CD4-positive, alpha-beta memory T cell (primary cell): Measurements from ENCODE around the gene UMOD. TPM values are rescaled to one million over a fixed set of nuclear protein-coding genes. Genes with fewer than 3 reads are reported as not detected.

ENCODE experiments used
- CTCF ChIA-PET: fragments of 350-600 bp; sonication (Branson Sonifier 250); formaldehyde crosslinking; loops from one replicate; lab custom pipeline; 2021; ENCODE audit warnings: inconsistent platforms; ENCODE audit not compliant: partially characterized antibody; lab: Charles Lee
- POLR2A ChIA-PET: fragments of 350-600 bp; sonication (Branson Sonifier 250); formaldehyde crosslinking; loops from one replicate; lab custom pipeline; 2021; ENCODE audit not compliant: partially characterized antibody; lab: Charles Lee
- DNase-seq, 5 donors: peaks; one replicate each; pipeline versions ENCODE4 v3.0.0 to v3.0.0-alpha.2; 2020 to 2022; ENCODE audit warnings: mixed read lengths in 1 of 5
- H3K27ac ChIP-seq: one replicate; pipeline ENCODE4 v1.7.0; 2013; ENCODE audit warnings: low read depth, low read length
- H3K27me3 ChIP-seq: 2 replicates; pipeline ENCODE4 v1.7.0; 2013; ENCODE audit warnings: mild to moderate bottlenecking, low read length, moderate library complexity; ENCODE audit not compliant: insufficient read depth
- H3K36me3 ChIP-seq: 2 replicates; pipeline ENCODE4 v1.7.0; 2013; ENCODE audit warnings: mild to moderate bottlenecking, low read length, moderate library complexity; ENCODE audit not compliant: insufficient read depth
- H3K4me1 ChIP-seq: 2 replicates; pipeline ENCODE4 v1.7.0; 2013; ENCODE audit warnings: mild to moderate bottlenecking, low read length, moderate library complexity; ENCODE audit not compliant: insufficient read depth
- H3K4me3 ChIP-seq, 2 donors: one replicate each; pipeline ENCODE4 v1.7.0; 2013; ENCODE audit warnings: low read length in 2 of 2, mild to moderate bottlenecking in 1 of 2
- H3K9me3 ChIP-seq, 2 donors: one replicate each; pipeline ENCODE4 v1.7.0; 2013; ENCODE audit warnings: low read length in 2 of 2, control low read depth in 1 of 2; ENCODE audit not compliant: control insufficient read depth in 1 of 2
- H3K27ac Mint-ChIP-seq, 7 donors: one replicate each; pipeline ENCODE4 v1.8.0; 2020 to 2021; ENCODE audit warnings: mixed read lengths in 7 of 7, mild to moderate bottlenecking in 6 of 7, inconsistent platforms in 3 of 7, moderate library complexity in 3 of 7
- H3K27me3 Mint-ChIP-seq, 2 donors: one replicate each; pipeline ENCODE4 v1.8.0; 2020 to 2021; ENCODE audit warnings: mixed read lengths in 2 of 2
- H3K36me3 Mint-ChIP-seq, 2 donors: one replicate each; pipeline ENCODE4 v1.8.0; 2020 to 2021; ENCODE audit warnings: mixed read lengths in 2 of 2, inconsistent platforms in 1 of 2, mild to moderate bottlenecking in 1 of 2
- H3K4me1 Mint-ChIP-seq, 4 donors: one replicate each; pipeline ENCODE4 v1.8.0; 2020 to 2021; ENCODE audit warnings: mixed read lengths in 4 of 4, mild to moderate bottlenecking in 1 of 4
- H3K4me3 Mint-ChIP-seq, 8 donors: one replicate each; pipeline ENCODE4 v1.8.0; 2020 to 2021; ENCODE audit warnings: mixed read lengths in 8 of 8, mild to moderate bottlenecking in 7 of 8, moderate library complexity in 6 of 8, inconsistent platforms in 3 of 8
- H3K9me3 Mint-ChIP-seq, 8 donors: one replicate each; pipeline ENCODE4 v1.8.0; 2020 to 2021; ENCODE audit warnings: mixed read lengths in 8 of 8, mild to moderate bottlenecking in 5 of 8, inconsistent platforms in 3 of 8, moderate library complexity in 1 of 8
- intact Hi-C: fragments of 100-400 bp; cut with micrococcal nuclease; formaldehyde crosslinking; loops from one replicate; pipeline ENCODE4 v1.15.1; 2023
- polyA plus RNA-seq, 2 donors: library from polyadenylated mRNA; unstranded; fragments of 300-500 nt; fragmentation: Illumina TruSeq; gene quantifications; one replicate each; pipeline ENCODE4 v1.2.3, GENCODE V29; 2021
- total RNA-seq, 2 experiments: library from RNA; stranded (reverse); gene quantifications; one replicate each; pipeline ENCODE4 v1.2.3, GENCODE V29; 2021

Gene UMOD
- total and polyA plus RNA-seq, 4 experiments from 2014 or later: not detected

DNA sequence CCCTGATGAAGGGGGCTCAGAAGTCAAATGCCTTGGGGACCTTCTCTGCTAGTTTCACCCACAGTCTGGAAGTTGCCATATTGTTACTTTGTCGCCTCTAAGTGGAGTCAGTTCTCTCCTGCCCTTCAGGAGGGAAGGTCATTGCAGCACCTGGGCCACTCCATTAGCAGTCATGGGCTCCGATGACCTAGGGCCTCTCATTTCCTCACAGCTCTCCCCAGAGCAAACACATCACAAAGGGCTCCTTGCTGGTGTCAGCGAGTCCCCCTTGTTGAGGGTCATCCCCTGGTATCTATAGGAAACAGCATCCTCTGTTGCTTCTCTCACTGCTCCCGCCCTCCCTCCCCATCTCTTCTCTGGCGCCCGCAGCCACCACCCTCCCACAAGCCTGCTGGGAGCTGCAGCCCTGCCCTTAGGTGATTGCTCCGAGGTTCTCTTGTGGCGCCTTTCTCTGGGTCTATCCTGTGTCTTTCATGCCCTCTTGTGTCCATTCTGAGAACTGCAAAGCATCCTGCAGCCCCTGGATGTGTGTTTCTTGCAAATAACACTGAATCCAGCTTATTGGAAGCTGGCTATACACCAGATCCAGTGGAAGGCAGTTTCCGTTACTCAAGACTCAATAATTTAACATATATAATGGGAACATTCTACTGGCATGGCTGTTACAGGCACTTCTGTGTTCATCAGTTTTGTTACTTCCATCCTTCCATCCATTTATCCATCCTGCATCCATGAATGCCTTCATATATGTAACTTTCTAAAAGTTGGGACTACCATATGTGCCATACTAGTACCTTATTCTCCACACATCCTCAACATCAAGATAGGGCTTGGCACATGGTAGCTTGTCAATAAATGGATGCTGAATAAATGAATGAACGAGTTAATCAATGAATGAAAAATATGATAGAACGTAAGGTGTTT is 30.9 kb upstream of the UMOD start:
- H3K27ac Mint-ChIP-seq: no peak overlapping the region
- no peaks in the 10 kb centered on the region for H3K36me3 ChIP-seq
- H3K9me3 ChIP-seq: no peaks in the 10 kb centered on the region
- no peaks in the 10 kb centered on the region for H3K4me1 ChIP-seq
- no peak overlapping the region for H3K4me3 ChIP-seq
- no peaks in the 10 kb centered on the region for H3K9me3 Mint-ChIP-seq
- peaks cover 10 to 12% of the 10 kb centered on the region in 2 donors for H3K27me3 Mint-ChIP-seq
- H3K27ac ChIP-seq: no peak overlapping the region
- H3K36me3 Mint-ChIP-seq: no peaks in the 10 kb centered on the region
- ChIA-PET CTCF (interaction anchor here (0.8 to 7.3 kb wide), 6 partner anchors 9 to 475 kb away, joined by 3 to 60 read pairs (median 26); no protein-coding TSS in a partner anchor), POLR2A (no interaction called here)
- intact Hi-C loops: loop anchor here (2.0 kb wide), 1 partner anchor 825 kb away; no protein-coding TSS in a partner anchor
- H3K4me3 Mint-ChIP-seq: no peak overlapping the region
- no peaks in the 10 kb centered on the region for H3K27me3 ChIP-seq
- H3K4me1 Mint-ChIP-seq: peaks cover 0 to 4% (median 2%) of the 10 kb centered on the region in 4 donors
- peak in 4 of 5 donors; percentile 23 to 40 (median 30) for DNase-seq

DNA sequence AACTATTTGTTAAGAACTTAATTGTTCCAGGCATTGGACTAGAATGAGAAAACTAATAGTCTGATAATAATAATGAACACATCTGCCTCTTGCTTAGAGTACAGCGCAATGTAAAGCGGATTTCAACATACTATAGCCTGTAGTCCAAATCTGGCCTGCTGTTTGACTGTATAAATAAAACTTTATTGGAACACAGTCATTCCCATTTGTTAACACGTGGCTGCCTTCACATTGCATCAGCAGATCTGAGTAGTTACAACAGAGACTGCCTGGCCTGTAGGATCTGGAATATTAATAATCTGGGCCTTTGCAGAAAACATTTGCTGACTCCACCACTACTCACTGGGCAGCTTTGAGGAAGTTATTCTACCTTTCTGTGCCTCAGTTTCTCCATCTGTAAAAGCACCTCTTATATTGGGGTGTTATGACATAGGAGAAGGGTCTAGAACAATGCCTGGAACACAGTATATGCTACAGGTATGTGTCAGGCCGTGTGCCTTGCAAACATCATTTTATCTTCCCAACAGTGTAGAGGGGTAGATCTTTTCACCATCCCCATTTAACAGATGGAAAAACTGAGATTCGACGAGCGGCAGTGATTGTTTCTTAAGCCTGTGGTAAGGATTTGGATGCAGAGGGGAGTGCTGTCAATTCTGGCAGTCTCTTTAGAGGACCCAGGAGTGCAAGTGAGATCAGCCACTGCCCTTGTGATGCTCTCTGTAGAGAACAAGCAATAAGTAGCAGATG is 29.9 kb upstream of the UMOD start:
- H3K27me3 ChIP-seq: no peaks in the 10 kb centered on the region
- no peaks in the 10 kb centered on the region for H3K36me3 ChIP-seq
- Mint-ChIP-seq H3K4me3 (no peak overlapping the region), H3K36me3 (no peaks in the 10 kb centered on the region), H3K9me3 (no peaks in the 10 kb centered on the region), H3K27ac (no peak overlapping the region), H3K27me3 (peaks cover 9 to 13% of the 10 kb centered on the region in 2 donors), H3K4me1 (peaks cover 0 to 4% (median 2%) of the 10 kb centered on the region in 4 donors)
- no peak overlapping the region for H3K27ac ChIP-seq
- H3K4me3 ChIP-seq: no peak overlapping the region
- DNase-seq: no peak
- no peaks in the 10 kb centered on the region for H3K9me3 ChIP-seq
- ChIA-PET CTCF (interaction anchor here (1.6 to 7.3 kb wide), 3 partner anchors 8 to 474 kb away, joined by 3 to 60 read pairs (median 60); no protein-coding TSS in a partner anchor), POLR2A (no interaction called here)
- H3K4me1 ChIP-seq: no peaks in the 10 kb centered on the region
- intact Hi-C loops: no loop called here

DNA sequence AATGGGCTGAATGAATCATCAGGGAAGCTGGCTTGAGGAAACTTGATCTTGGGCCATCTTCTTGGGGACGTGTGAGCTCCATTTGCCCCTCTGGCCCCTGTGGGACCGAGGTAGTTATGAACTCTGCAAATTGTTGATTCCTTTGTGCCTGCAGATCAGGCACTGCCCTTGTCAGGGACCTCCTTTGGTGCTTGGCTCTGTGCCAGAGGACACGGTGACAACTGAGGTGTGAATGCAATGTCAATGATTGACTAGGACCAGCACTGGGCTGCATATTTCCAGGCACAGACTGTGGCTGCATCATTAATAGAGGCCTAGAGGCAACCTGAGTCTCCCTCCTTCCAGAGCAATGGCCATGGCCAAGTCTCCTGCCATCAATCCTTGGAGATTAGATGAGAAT is 28.3 kb upstream of the UMOD start:
- Histone ChIP-seq H3K4me1 (no peaks in the 10 kb centered on the region), H3K9me3 (no peaks in the 10 kb centered on the region), H3K27me3 (no peaks in the 10 kb centered on the region), H3K4me3 (no peak overlapping the region), H3K36me3 (no peaks in the 10 kb centered on the region), H3K27ac (no peak overlapping the region)
- intact Hi-C loops: no loop called here
- no peaks in the 10 kb centered on the region for H3K36me3 Mint-ChIP-seq
- no peak overlapping the region for H3K4me3 Mint-ChIP-seq
- ChIA-PET POLR2A (no interaction called here), CTCF (interaction anchor here (7.3 kb wide), 1 partner anchor 473 kb away, joined by 60 read pairs; no protein-coding TSS in a partner anchor)
- H3K4me1 Mint-ChIP-seq: peaks cover 0 to 4% (median 2%) of the 10 kb centered on the region in 4 donors
- H3K27ac Mint-ChIP-seq: no peak overlapping the region
- DNase-seq: no peak
- peaks cover 5 to 7% of the 10 kb centered on the region in 2 donors for H3K27me3 Mint-ChIP-seq
- H3K9me3 Mint-ChIP-seq: no peaks in the 10 kb centered on the region

DNA sequence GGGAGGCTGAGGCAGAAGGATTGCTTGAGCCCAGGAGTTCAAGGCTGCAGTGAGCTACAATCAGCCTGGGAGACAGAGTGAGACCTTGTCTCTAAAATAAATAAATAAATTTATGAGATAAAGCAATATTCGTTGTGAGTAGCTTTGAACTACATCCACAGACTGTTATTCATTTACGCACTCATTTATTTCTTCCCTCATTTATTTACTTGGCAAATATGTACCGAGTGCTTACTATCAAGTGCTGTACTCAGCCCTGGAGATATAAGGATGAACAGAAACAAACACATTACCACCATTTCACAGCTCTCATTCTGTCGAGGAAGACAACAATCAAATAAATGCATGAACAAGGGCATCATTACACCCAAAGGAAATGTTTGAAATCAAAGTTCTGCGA is 24.7 kb upstream of the UMOD start:
- H3K4me3 Mint-ChIP-seq: no peak overlapping the region
- Histone ChIP-seq H3K27me3 (no peaks in the 10 kb centered on the region), H3K4me1 (no peaks in the 10 kb centered on the region), H3K36me3 (no peaks in the 10 kb centered on the region), H3K9me3 (no peaks in the 10 kb centered on the region), H3K27ac (no peak overlapping the region), H3K4me3 (no peak overlapping the region)
- H3K4me1 Mint-ChIP-seq: no peaks in the 10 kb centered on the region
- DNase-seq: no peak
- no peak overlapping the region for H3K27ac Mint-ChIP-seq
- POLR2A ChIA-PET: no interaction called here
- CTCF ChIA-PET: interaction anchor here (1.4 to 7.6 kb wide), 2 partner anchors 8 to 15 kb away, joined by 3 to 60 read pairs; no protein-coding TSS in a partner anchor
- no peaks in the 10 kb centered on the region for H3K9me3 Mint-ChIP-seq
- H3K36me3 Mint-ChIP-seq: no peaks in the 10 kb centered on the region
- intact Hi-C loops: no loop called here
- H3K27me3 Mint-ChIP-seq: peaks cover 5 to 14% of the 10 kb centered on the region in 2 donors

DNA sequence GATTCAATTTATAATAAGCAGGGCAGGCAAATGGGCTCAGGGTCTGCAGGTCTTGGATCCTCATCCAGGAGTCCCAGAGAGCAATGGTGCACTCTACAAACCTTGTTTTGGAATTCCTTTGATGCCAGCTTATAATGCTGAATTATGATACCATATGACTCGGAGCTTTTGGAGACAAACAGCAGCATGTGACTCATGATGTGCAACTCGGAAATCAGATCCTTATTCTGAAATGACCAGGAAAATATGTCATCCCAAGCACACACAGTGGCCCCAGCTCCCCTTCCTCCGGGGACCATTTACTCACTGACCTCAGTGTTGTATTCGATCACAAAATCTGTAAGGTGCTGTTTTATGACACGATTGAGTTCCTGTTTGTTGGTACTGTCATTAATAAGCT is 20.2 kb upstream of the UMOD start:
- no peak overlapping the region for H3K27ac Mint-ChIP-seq
- no peak overlapping the region for H3K4me3 Mint-ChIP-seq
- CTCF ChIA-PET: interaction anchor here (7.6 kb wide), 1 partner anchor 12 kb away, joined by 60 read pairs; no protein-coding TSS in a partner anchor
- no peaks in the 10 kb centered on the region for H3K36me3 ChIP-seq
- H3K9me3 ChIP-seq: no peaks in the 10 kb centered on the region
- H3K4me1 Mint-ChIP-seq: no peaks in the 10 kb centered on the region
- H3K27me3 Mint-ChIP-seq: peaks cover 1 to 20% of the 10 kb centered on the region in 2 donors
- H3K36me3 Mint-ChIP-seq: no peaks in the 10 kb centered on the region
- no peak for DNase-seq
- intact Hi-C loops: no loop called here
- no peaks in the 10 kb centered on the region for H3K27me3 ChIP-seq
- H3K27ac ChIP-seq: no peak overlapping the region
- no peaks in the 10 kb centered on the region for H3K9me3 Mint-ChIP-seq
- POLR2A ChIA-PET: no interaction called here
- H3K4me1 ChIP-seq: no peaks in the 10 kb centered on the region
- no peak overlapping the region for H3K4me3 ChIP-seq

DNA sequence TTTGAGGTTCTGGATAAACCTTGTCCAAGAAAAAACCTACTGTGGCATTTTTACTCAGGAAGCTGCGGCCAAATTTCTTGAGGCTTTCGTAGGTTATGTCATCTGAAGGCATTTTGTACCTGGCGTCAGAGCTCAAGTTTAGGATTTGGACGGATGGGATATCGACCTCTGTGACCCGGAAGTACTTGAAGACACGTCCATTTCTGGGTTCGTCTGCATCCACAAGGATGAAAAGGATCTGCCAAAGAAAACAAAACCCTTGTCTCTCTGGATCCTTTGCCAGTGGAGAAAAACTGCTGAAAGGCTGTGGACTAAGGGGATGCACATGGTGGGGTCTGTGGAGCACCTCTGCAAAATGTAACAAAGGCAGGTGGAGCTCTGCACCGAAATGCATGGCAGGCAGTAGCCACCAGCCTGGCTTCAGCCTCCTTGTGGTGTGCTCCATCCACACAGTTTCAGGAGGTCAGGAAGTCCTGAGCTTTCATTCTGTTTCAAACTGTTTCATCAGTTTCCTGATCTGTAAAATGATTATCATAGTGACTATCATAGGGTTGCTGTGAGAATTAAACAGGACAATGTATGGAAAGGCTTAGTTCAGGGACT is 17.0 kb upstream of the UMOD start:
- no peak for DNase-seq
- H3K4me1 Mint-ChIP-seq: no peaks in the 10 kb centered on the region
- no peaks in the 10 kb centered on the region for H3K36me3 Mint-ChIP-seq
- CTCF ChIA-PET: no interaction called here
- Histone ChIP-seq H3K27ac (no peak overlapping the region), H3K9me3 (no peaks in the 10 kb centered on the region), H3K4me1 (no peaks in the 10 kb centered on the region), H3K4me3 (no peak overlapping the region), H3K36me3 (no peaks in the 10 kb centered on the region), H3K27me3 (no peaks in the 10 kb centered on the region)
- peaks cover 5 to 18% of the 10 kb centered on the region in 2 donors for H3K27me3 Mint-ChIP-seq
- H3K4me3 Mint-ChIP-seq: no peak overlapping the region
- H3K9me3 Mint-ChIP-seq: peaks cover 0 to 3% (median 0%) of the 10 kb centered on the region in 8 donors
- POLR2A ChIA-PET: no interaction called here
- no peak overlapping the region for H3K27ac Mint-ChIP-seq
- intact Hi-C loops: no loop called here
